Thyroid gland (tissue), 4 donors: Measurements from ENCODE around the gene CCSER1.

Experiments used
- POLR2A ChIP-seq, 2 donors: fragments of 450-650 bp; IDR thresholded peaks; one replicate each; pipeline ENCODE4 v1.6.1; 2017; ENCODE audit warnings: antibody characterized with exemption in 2 of 2, mild to moderate bottlenecking in 2 of 2, moderate library complexity in 1 of 2
- TF ChIP-seq, protein P1 (sequence below), 6 experiments: fragments of 200-600 bp in 3 of 6; fragments of 450-650 bp in 3 of 6; sonication (generic) in 3 of 6; IDR thresholded peaks; one replicate each; pipeline ENCODE4 v1.5.1; 2016 to 2019; ENCODE audit warnings: antibody characterized with exemption in 6 of 6, mild to moderate bottlenecking in 2 of 6, inconsistent platforms in 1 of 6, moderate library complexity in 1 of 6

DNA sequence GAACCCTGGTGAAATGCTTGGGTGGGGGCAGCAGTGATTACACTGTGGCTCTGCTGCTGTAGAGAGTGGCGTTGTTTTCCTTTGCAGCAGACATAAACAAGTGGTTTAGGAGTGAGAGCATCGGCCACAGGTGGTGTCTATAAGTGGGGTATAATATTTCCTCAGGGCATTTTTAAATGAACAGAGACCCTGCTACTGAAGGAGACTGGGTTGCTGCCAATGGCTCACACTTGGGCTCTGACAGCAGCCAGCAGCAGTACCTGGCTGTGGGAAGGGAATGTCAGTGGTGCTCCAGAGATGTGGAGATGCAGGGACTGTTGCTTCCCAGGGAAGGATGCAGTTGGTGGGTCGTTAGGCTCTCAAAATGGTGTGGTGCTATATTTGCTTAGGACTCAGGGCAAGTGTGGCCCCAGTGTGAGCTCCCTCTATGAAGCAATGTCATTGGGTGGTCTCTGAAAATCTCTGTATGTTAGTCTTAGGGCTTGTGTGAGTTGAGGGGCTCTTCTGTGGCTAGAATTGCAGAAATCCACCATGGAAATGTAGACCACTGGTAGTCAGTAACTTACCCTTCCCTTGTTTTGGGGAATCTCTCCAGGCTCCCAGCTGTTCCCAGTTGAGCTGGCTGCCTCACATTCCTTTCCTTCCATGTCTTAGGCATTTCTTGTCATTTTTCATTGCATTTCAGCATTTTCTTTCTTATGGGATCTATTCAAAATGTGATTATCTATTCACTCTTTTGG is 1153.5 kb downstream of the CCSER1 start:
- TF ChIP-seq, protein P1, sequence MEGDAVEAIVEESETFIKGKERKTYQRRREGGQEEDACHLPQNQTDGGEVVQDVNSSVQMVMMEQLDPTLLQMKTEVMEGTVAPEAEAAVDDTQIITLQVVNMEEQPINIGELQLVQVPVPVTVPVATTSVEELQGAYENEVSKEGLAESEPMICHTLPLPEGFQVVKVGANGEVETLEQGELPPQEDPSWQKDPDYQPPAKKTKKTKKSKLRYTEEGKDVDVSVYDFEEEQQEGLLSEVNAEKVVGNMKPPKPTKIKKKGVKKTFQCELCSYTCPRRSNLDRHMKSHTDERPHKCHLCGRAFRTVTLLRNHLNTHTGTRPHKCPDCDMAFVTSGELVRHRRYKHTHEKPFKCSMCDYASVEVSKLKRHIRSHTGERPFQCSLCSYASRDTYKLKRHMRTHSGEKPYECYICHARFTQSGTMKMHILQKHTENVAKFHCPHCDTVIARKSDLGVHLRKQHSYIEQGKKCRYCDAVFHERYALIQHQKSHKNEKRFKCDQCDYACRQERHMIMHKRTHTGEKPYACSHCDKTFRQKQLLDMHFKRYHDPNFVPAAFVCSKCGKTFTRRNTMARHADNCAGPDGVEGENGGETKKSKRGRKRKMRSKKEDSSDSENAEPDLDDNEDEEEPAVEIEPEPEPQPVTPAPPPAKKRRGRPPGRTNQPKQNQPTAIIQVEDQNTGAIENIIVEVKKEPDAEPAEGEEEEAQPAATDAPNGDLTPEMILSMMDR (IDR thresholded peaks at IDR 0.05), result no peak
- no peak for TF ChIP-seq POLR2A (IDR thresholded peaks at IDR 0.05)
